Neural cell (in vitro differentiated cells): ENCODE results near the gene LRP2.

Source experiments
- RAD21 ChIP-seq: fragments of 450-650 bp; conservative IDR thresholded peaks from 2 replicates; pipeline ENCODE4 v1.6.1; 2014; ENCODE audit warnings: antibody characterized with exemption, mild to moderate bottlenecking, moderate library complexity
- SMC3 ChIP-seq: fragments of 450-650 bp; conservative IDR thresholded peaks from 2 replicates; pipeline ENCODE4 v1.6.1; 2014; ENCODE audit warnings: antibody characterized with exemption, mild to moderate bottlenecking, moderate library complexity; ENCODE audit not compliant: poor library complexity
- TF ChIP-seq, protein P1 (sequence below): fragments of 450-650 bp; IDR thresholded peaks from 2 replicates; pipeline ENCODE4 v1.5.1; 2014; ENCODE audit warnings: antibody characterized with exemption, mild to moderate bottlenecking, moderate library complexity; ENCODE audit not compliant: poor library complexity, severe bottlenecking

DNA sequence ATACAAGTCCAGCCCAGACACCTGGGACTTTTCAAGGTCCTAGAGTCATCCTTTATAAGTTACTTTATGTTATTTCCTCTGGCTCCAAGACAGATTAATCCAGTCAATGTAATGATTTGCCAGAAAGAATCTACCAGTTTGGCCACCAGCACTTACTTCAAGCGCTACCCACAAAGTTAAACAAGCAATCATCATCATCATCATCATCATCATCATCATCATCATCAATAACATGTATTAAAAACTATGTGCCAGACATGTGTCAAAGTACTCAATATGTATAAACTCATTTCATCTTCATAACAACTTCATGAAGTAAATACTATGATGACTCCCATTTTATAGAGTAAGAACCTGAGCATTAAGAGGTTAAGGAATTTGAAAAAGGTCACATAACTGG is 64.3 kb downstream of the LRP2 start:
- TF ChIP-seq, protein P1, sequence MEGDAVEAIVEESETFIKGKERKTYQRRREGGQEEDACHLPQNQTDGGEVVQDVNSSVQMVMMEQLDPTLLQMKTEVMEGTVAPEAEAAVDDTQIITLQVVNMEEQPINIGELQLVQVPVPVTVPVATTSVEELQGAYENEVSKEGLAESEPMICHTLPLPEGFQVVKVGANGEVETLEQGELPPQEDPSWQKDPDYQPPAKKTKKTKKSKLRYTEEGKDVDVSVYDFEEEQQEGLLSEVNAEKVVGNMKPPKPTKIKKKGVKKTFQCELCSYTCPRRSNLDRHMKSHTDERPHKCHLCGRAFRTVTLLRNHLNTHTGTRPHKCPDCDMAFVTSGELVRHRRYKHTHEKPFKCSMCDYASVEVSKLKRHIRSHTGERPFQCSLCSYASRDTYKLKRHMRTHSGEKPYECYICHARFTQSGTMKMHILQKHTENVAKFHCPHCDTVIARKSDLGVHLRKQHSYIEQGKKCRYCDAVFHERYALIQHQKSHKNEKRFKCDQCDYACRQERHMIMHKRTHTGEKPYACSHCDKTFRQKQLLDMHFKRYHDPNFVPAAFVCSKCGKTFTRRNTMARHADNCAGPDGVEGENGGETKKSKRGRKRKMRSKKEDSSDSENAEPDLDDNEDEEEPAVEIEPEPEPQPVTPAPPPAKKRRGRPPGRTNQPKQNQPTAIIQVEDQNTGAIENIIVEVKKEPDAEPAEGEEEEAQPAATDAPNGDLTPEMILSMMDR = no peak
- TF ChIP-seq RAD21 (no peak), SMC3 (no peak)
